Endothelial cell of umbilical vein (primary cell): Measurements from ENCODE around the gene GRIK3.

Experiments
- CTCF ChIP-seq, 2 donors: IDR thresholded peaks; 1 replicate in 1 of 2; 2 replicates in 1 of 2; pipeline ENCODE4 v1.5.1; 2011; ENCODE audit warnings: low read length in 2 of 2, mild to moderate bottlenecking in 2 of 2, moderate library complexity in 2 of 2, control low read depth in 1 of 2, inconsistent platforms in 1 of 2, low read depth in 1 of 2; ENCODE audit not compliant: insufficient read depth in 1 of 2; ENCODE audit errors: extremely low read depth in 1 of 2
- EZH2 ChIP-seq: IDR thresholded peaks from 2 replicates; pipeline ENCODE4 v1.6.1; 2012; ENCODE audit warnings: borderline replicate concordance, low read depth, mild to moderate bottlenecking, moderate library complexity, low read length, inconsistent platforms; ENCODE audit not compliant: severe bottlenecking
- FOS ChIP-seq: IDR thresholded peaks from 2 replicates; pipeline ENCODE4 v1.6.1; 2011; ENCODE audit warnings: mild to moderate bottlenecking, low read length, moderate library complexity, borderline replicate concordance; ENCODE audit not compliant: insufficient read depth
- JUN ChIP-seq: IDR thresholded peaks from 2 replicates; pipeline ENCODE4 v1.6.1; 2011; ENCODE audit warnings: borderline replicate concordance, low read depth; ENCODE audit not compliant: insufficient read length, insufficient read depth
- MAX ChIP-seq: IDR thresholded peaks from 2 replicates; pipeline ENCODE4 v1.6.1; 2011; ENCODE audit not compliant: insufficient read depth, insufficient read length
- MYC ChIP-seq: IDR thresholded peaks from one replicate; pipeline ENCODE4 v1.6.1; 2011; ENCODE audit warnings: mild to moderate bottlenecking, low read depth, low read length
- POLR2A ChIP-seq: IDR thresholded peaks from 2 replicates; pipeline ENCODE4 v1.6.1; 2012; ENCODE audit warnings: low read depth, mild to moderate bottlenecking, control low read depth, low read length
- POLR2AphosphoS5 ChIP-seq: IDR thresholded peaks from 2 replicates; pipeline ENCODE4 v1.6.1; 2012; ENCODE audit warnings: low read depth, mild to moderate bottlenecking, control low read depth, low read length, moderate library complexity; ENCODE audit not compliant: insufficient read depth

GRCh38 chr1:36783475-36783874 lies 250.8 kb downstream of the GRIK3 start:
- no peak for TF ChIP-seq CTCF (IDR thresholded peaks at IDR 0.05; ENCODE audit: extremely low read depth in 1 of 2, insufficient read depth in 1 of 2, low read depth in 1 of 2, low read length in 2 of 2)
- TF ChIP-seq POLR2AphosphoS5 = no peak
- TF ChIP-seq POLR2A = no peak
- no peak for TF ChIP-seq MAX
- TF ChIP-seq FOS = no peak
- TF ChIP-seq EZH2 = no peak
- no peak for TF ChIP-seq MYC
- no peak for TF ChIP-seq JUN
